BJ (cell line): ENCODE measurements around the gene ZNF22. TPM values are rescaled to one million over a fixed set of nuclear protein-coding genes. Genes with fewer than 3 reads are reported as not detected.

Source experiments
- CTCF ChIA-PET: fragments of 350-600 bp; formaldehyde crosslinking; extraction: SDS; loops from one replicate; lab custom pipeline; 2021; ENCODE audit warnings: antibody characterized with exemption, inconsistent platforms; lab: Yijun Ruan, JAX
- POLR2A ChIA-PET: fragments of 300-600 bp; sonication (Branson Sonifier 250); formaldehyde crosslinking; extraction: SDS; loops from one replicate; lab custom pipeline; 2021; ENCODE audit warnings: antibody characterized with exemption; lab: Charles Lee
- DNase-seq: peaks from one replicate; pipeline ENCODE4 v3.0.0-alpha.2; 2011; ENCODE audit warnings: low read depth
- H3K27me3 ChIP-seq: 2 replicates; pipeline ENCODE4 v1.6.0; 2011; ENCODE audit warnings: low read length; ENCODE audit not compliant: control insufficient read depth, insufficient read depth
- H3K36me3 ChIP-seq: 2 replicates; pipeline ENCODE4 v1.5.1; 2011; ENCODE audit warnings: low read length; ENCODE audit not compliant: control insufficient read depth, insufficient read depth
- H3K4me3 ChIP-seq: 2 replicates; pipeline ENCODE4 v1.5.1; 2011; ENCODE audit warnings: low read depth, mild to moderate bottlenecking, control low read depth, low read length
- CTCF ChIP-seq: IDR thresholded peaks from 2 replicates; pipeline ENCODE4 v1.5.1; 2011; ENCODE audit warnings: low read depth, mild to moderate bottlenecking, control low read depth, inconsistent platforms, low read length, moderate library complexity; ENCODE audit not compliant: insufficient read depth
- polyA minus RNA-seq: library from RNA; depleted of rRNA, polyadenylated mRNA; stranded (reverse); fragments of >200 nt; gene quantifications from 2 replicates; pipeline ENCODE4 v1.2.3, GENCODE V29; 2011; rRNA and poly(A)+ RNA removed
- polyA plus RNA-seq: library from polyadenylated mRNA; depleted of rRNA; stranded (reverse); fragments of >200 nt; gene quantifications from 2 replicates; pipeline ENCODE4 v1.2.3, GENCODE V29; 2011; rRNA removed

The ZNF22 gene
- polyA plus RNA-seq (7.2 and 13.0 TPM in 2 replicates), polyA minus RNA-seq (2.2 and 2.5 TPM in 2 replicates)

DNA sequence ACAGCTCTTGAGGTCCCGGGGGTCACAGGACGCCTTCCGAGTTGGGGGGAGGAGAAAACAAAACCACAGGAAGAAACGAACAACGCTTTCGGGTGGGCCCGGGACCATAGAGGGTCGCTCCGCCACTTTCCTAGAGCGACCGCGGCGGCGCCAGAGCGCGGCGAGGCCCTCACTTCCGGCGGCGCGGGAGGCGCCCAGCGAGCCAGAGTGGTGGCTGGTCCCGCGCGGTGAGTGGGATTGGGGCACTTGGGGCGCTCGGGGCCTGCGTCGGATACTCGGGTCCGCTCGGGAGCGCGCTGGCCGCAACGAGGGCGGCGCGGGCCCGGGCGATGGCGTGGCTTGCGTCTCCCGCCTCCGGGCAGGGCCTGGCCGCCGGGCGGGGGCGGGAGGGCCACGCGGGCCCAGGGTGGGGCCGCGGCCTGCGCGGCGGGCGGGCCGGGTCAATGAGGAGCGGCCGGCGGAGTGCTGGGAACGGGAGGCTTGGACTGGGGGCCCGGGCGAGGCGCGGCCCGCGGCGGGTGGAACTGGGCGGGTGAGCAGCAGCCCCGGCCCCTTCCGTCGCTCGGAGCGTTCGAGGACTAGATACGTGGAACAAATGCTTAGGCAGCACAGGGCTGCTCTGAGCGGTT lies at the start of gene ZNF22:
ZNF22 (plus strand) TSS at position 172 of the 629 bp plus-strand sequence. CDS start 2,446 bp downstream, outside the sequence.
- H3K36me3 ChIP-seq = no peaks in the 10 kb centered on the region
- H3K4me3 ChIP-seq = peak within 1 kb of the TSS; percentile 52
- DNase-seq = no peak
- CTCF ChIA-PET = interaction anchor here (0.8 to 1.6 kb wide), 4 partner anchors 19 to 56 kb away, joined by 3 to 4 read pairs (median 3); partner anchors contain the start of gene DEPP1
- peak; percentile 25; the same call in 1 of the 2 replicates for TF ChIP-seq CTCF
- H3K27me3 ChIP-seq = no peaks in the 10 kb centered on the region
- POLR2A ChIA-PET = no interaction called here

DNA sequence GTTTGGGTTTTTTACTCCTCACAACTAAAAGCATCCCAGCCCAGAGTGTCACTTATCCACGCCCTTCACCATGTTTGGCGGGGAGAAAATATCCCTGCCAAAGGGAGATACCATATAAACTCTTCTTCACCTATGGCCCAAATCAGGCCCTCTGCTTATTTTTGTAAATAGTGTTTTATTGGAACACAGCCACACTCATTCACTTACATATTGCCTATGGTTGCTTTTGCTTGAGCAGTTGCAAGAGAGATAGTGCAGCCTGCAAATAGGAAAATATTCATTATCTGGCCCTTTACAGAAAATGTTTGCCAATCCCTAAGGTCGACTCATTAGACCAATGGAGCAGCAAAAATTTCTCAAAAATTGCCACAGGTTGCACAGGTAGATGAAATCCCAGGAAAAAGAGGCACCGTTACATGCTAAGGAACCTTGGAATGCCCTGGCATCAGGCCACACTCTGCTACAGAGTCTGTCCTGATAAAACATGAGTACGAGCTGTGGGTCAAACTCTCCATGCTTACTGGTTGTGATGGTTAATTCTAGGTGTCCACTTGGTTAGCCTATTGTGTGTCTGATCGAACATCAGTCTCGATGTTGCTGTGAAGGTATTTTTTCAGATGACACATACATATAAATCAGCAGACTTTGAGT lies 49.0 kb upstream of the ZNF22 start:
- ChIA-PET POLR2A (no interaction called here), CTCF (interaction anchor here (1.2 to 6.0 kb wide), 3 partner anchors 14 to 19 kb away, joined by 3 to 30 read pairs (median 4); no protein-coding TSS in a partner anchor)
- TF ChIP-seq CTCF = no peak
- H3K36me3 ChIP-seq = no peaks in the 10 kb centered on the region
- no peak for DNase-seq
- no peaks in the 10 kb centered on the region for H3K27me3 ChIP-seq
- H3K4me3 ChIP-seq = no peak overlapping the region

DNA sequence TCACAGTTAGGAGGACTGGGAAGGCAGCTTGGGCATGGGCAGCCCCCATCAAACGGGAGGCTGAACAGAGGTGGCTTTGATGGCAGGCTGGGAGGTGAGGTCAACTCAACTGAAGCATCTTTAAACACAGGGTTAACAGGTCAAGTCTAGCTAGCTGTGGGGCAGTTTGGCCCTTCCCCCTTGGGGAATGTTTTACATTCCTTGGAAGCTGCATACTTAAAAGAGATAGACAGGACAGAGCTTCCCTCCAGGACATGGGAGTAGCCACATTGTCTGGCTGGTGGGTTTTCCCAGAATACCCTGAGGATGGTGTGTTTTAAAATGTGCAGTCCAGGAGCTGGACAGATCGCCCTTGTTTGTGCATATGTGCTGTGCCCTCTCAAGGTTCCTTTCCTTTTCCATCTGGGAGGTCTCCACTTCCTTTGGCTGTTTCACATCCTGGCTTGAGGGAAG lies 47.9 kb upstream of the ZNF22 start:
- no peak for DNase-seq
- ChIA-PET CTCF (interaction anchor here (1.1 to 6.0 kb wide), 4 partner anchors 11 to 20 kb away, joined by 3 to 30 read pairs (median 3); no protein-coding TSS in a partner anchor), POLR2A (no interaction called here)
- Histone ChIP-seq H3K27me3 (no peaks in the 10 kb centered on the region), H3K4me3 (no peak overlapping the region), H3K36me3 (no peaks in the 10 kb centered on the region)
- no peak for TF ChIP-seq CTCF

DNA sequence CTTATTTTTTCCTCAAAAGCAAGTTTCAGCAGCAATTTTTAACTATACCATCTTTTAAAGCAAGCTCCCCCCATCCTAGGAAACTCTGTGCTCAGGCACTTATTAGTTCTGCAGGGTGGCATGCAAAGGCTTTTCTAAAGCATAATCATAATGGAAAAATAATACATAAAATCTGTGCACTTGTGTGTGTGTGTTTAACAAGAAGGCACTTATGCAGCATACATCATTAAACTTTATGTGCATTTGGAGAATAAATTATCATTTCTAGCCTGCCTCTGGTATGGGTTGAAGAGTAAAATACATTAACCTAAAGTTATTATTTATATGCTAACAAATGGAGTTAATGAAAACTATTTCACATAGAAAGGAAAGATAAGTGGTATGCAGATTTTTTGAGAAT lies 46.7 kb upstream of the ZNF22 start:
- POLR2A ChIA-PET = no interaction called here
- Histone ChIP-seq H3K4me3 (no peak overlapping the region), H3K36me3 (no peaks in the 10 kb centered on the region), H3K27me3 (no peaks in the 10 kb centered on the region)
- no peak for DNase-seq
- TF ChIP-seq CTCF = no peak
- CTCF ChIA-PET = interaction anchor here (0.5 to 6.0 kb wide), 2 partner anchors 21 to 45 kb away, joined by 3 to 30 read pairs; no protein-coding TSS in a partner anchor

- no peaks in the 10 kb centered on the region for H3K27me3 ChIP-seq
- ChIA-PET POLR2A (no interaction called here), CTCF (interaction anchor here (6.0 kb wide), 1 partner anchor 22 kb away, joined by 30 read pairs; no protein-coding TSS in a partner anchor)
- no peak overlapping the region for H3K4me3 ChIP-seq
- no peak for DNase-seq
- no peak for TF ChIP-seq CTCF
- H3K36me3 ChIP-seq = no peaks in the 10 kb centered on the region
Measured at GRCh38 chr10:44954962-44955361, 45.8 kb upstream of the ZNF22 start.
